Bronchial epithelial cell (primary cell): Measurements from ENCODE around the gene B3GNT7. TPM values are rescaled to one million over a fixed set of nuclear protein-coding genes. Genes with fewer than 3 reads are reported as not detected.

Experiments used
- DNase-seq: peaks from one replicate; pipeline ENCODE4 v3.0.0-alpha.2; 2010; ENCODE audit warnings: low read depth
- FAIRE-seq: peaks from 2 replicates; lab custom pipeline; 2011; peaks lifted over from hg19 to GRCh38; lab: Jason Lieb, UNC
- H3K27me3 ChIP-seq: 2 replicates; pipeline ENCODE4 v1.5.1; 2011; ENCODE audit warnings: low read length; ENCODE audit not compliant: control insufficient read depth, insufficient read depth
- H3K36me3 ChIP-seq: 2 replicates; pipeline ENCODE4 v1.5.1; 2011; ENCODE audit warnings: low read length; ENCODE audit not compliant: control insufficient read depth, insufficient read depth
- H3K4me3 ChIP-seq: 2 replicates; pipeline ENCODE4 v1.5.1; 2011; ENCODE audit warnings: mild to moderate bottlenecking, low read depth, low read length, control low read depth
- CTCF ChIP-seq: IDR thresholded peaks from 2 replicates; pipeline ENCODE4 v1.5.1; 2011; ENCODE audit warnings: mild to moderate bottlenecking, moderate library complexity, low read length, control low read depth, inconsistent platforms; ENCODE audit not compliant: insufficient read depth, severe bottlenecking
- total RNA-seq: library from RNA; depleted of rRNA; stranded (reverse); fragments of >200 nt; gene quantifications from 2 replicates; pipeline ENCODE4 v1.2.1, GENCODE V29; 2014

B3GNT7 gene
- total RNA-seq, 1 donor from 2014 or later: 0.26 TPM

GRCh38 chr2:231357931-231358330 is 37.6 kb upstream of the B3GNT7 start:
- no peak for TF ChIP-seq CTCF
- no peaks in the 10 kb centered on the region for H3K27me3 ChIP-seq
- H3K4me3 ChIP-seq: no peak overlapping the region
- H3K36me3 ChIP-seq: peaks cover 2% of the 10 kb centered on the region
- DNase-seq (no peak), FAIRE-seq (no peak)

- DNase-seq: no peak
Measured at GRCh38 chr2:231359441-231359840, 36.1 kb upstream of the B3GNT7 start.

GRCh38 chr2:231359948-231360347 is 35.6 kb upstream of the B3GNT7 start:
- TF ChIP-seq CTCF: no peak
- peaks cover 2% of the 10 kb centered on the region for H3K36me3 ChIP-seq
- no peaks in the 10 kb centered on the region for H3K27me3 ChIP-seq
- DNase-seq: no peak
- no peak overlapping the region for H3K4me3 ChIP-seq
- no peak for FAIRE-seq

More at GRCh38 chr2:231359441-231359840, 36.1 kb upstream of the B3GNT7 start:
- Histone ChIP-seq H3K27me3 (no peaks in the 10 kb centered on the region), H3K36me3 (peaks cover 2% of the 10 kb centered on the region), H3K4me3 (no peak overlapping the region)
- TF ChIP-seq CTCF: no peak
- no peak for FAIRE-seq

- DNase-seq (no peak), FAIRE-seq (no peak)
- Histone ChIP-seq H3K36me3 (peaks cover 2% of the 10 kb centered on the region), H3K27me3 (no peaks in the 10 kb centered on the region), H3K4me3 (no peak overlapping the region)
- no peak for TF ChIP-seq CTCF
Measured at GRCh38 chr2:231360401-231360800, 35.1 kb upstream of the B3GNT7 start.

GRCh38 chr2:231360881-231361371 is 34.6 kb upstream of the B3GNT7 start:
- FAIRE-seq (no peak), DNase-seq (no peak)
- TF ChIP-seq CTCF: no peak
- Histone ChIP-seq H3K36me3 (peaks cover 2% of the 10 kb centered on the region), H3K27me3 (no peaks in the 10 kb centered on the region), H3K4me3 (no peak overlapping the region)
